Activated CD8-positive, alpha-beta memory T cell treated with anti-CD3 and anti-CD28 coated beads for 36 hours (primary cell): ENCODE results near the gene CDK11B. TPM values are rescaled to one million over a fixed set of nuclear protein-coding genes. Genes with fewer than 3 reads are reported as not detected.
"Not testable (repeated sequence)": the region's sequence is repeated elsewhere in the genome, so short reads cannot be mapped to it uniquely, and the experiment has no call there.

ENCODE experiments used
- CTCF ChIA-PET: fragments of 350-600 bp; sonication (Branson Sonifier 250); formaldehyde crosslinking; loops from one replicate; lab custom pipeline; 2021; ENCODE audit warnings: antibody characterized with exemption; lab: Charles Lee
- POLR2A ChIA-PET: fragments of 350-600 bp; sonication (Branson Sonifier 250); formaldehyde crosslinking; loops from one replicate; lab custom pipeline; 2021; ENCODE audit warnings: antibody characterized with exemption; lab: Charles Lee
- total RNA-seq, 2 experiments: library from RNA; stranded (reverse); gene quantifications; one replicate each; pipeline ENCODE4 v1.2.3, GENCODE V29; 2021

The CDK11B gene
- total RNA-seq, 2 experiments from 2014 or later = 41.1 to 44.3 TPM

- ChIA-PET POLR2A (interaction anchor here (0.6 kb wide), 1 partner anchor 12 kb away, joined by 6 read pairs; no protein-coding TSS in a partner anchor), CTCF (interaction anchor here (1.1 to 1.8 kb wide), 3 partner anchors 13 to 244 kb away, joined by 3 to 8 read pairs (median 3); no protein-coding TSS in a partner anchor)
Observed at GRCh38 chr1:1664941-1665814, 6.4 kb upstream of the CDK11B start.

GRCh38 chr1:1664318-1664717 lies 5.5 kb upstream of the CDK11B start:
- POLR2A ChIA-PET, CTCF ChIA-PET: not testable (repeated sequence)

- CTCF ChIA-PET, POLR2A ChIA-PET: not testable (repeated sequence)
Observed at GRCh38 chr1:1662830-1663560, 4.2 kb upstream of the CDK11B start.

- CTCF ChIA-PET, POLR2A ChIA-PET: not testable (repeated sequence)
Observed at GRCh38 chr1:1662392-1662791, 3.6 kb upstream of the CDK11B start.

- CTCF ChIA-PET = interaction anchor here (1.4 kb wide), 1 partner anchor 17 kb away, joined by 3 read pairs; no protein-coding TSS in a partner anchor
- POLR2A ChIA-PET = not testable (repeated sequence)
Observed at GRCh38 chr1:1648265-1648664, 10.5 kb downstream of the CDK11B start.

GRCh38 chr1:1647567-1648241 lies 11.1 kb downstream of the CDK11B start:
- POLR2A ChIA-PET = not testable (repeated sequence)

GRCh38 chr1:1646326-1646725 lies 12.5 kb downstream of the CDK11B start:
- POLR2A ChIA-PET = not testable (repeated sequence)

More at GRCh38 chr1:1647567-1648241, 11.1 kb downstream of the CDK11B start:
- CTCF ChIA-PET = not testable (repeated sequence)

GRCh38 chr1:1640711-1641461 lies 17.9 kb downstream of the CDK11B start:
- CTCF ChIA-PET, POLR2A ChIA-PET: not testable (repeated sequence)

More at GRCh38 chr1:1646326-1646725, 12.5 kb downstream of the CDK11B start:
- CTCF ChIA-PET = not testable (repeated sequence)

GRCh38 chr1:1640081-1640480 lies 18.7 kb downstream of the CDK11B start:
- POLR2A ChIA-PET, CTCF ChIA-PET: not testable (repeated sequence)

- CTCF ChIA-PET, POLR2A ChIA-PET: not testable (repeated sequence)
Observed at GRCh38 chr1:1639368-1639767, 19.4 kb downstream of the CDK11B start.

GRCh38 chr1:1638528-1638927 lies 20.3 kb downstream of the CDK11B start:
- CTCF ChIA-PET, POLR2A ChIA-PET: not testable (repeated sequence)

GRCh38 chr1:1637479-1637875 lies 21.3 kb downstream of the CDK11B start:
- CTCF ChIA-PET, POLR2A ChIA-PET: not testable (repeated sequence)

- POLR2A ChIA-PET, CTCF ChIA-PET: not testable (repeated sequence)
Observed at GRCh38 chr1:1636621-1637478, 22.0 kb downstream of the CDK11B start.

GRCh38 chr1:1634613-1635012 lies 24.2 kb downstream of the CDK11B start:
- POLR2A ChIA-PET, CTCF ChIA-PET: not testable (repeated sequence)

- POLR2A ChIA-PET, CTCF ChIA-PET: not testable (repeated sequence)
Observed at GRCh38 chr1:1633409-1633808, 25.4 kb downstream of the CDK11B start.

GRCh38 chr1:1631782-1632420 lies 26.9 kb downstream of the CDK11B start, which contains the start of gene MMP23B:
MMP23B (plus strand) TSS chr1:1632173; CDS start chr1:1632219, 46 bp downstream.
- CTCF ChIA-PET = no interaction called here

More at GRCh38 chr1:1631782-1632420, 26.9 kb downstream of the CDK11B start, which contains the start of gene MMP23B:
- POLR2A ChIA-PET = no interaction called here
